ENCODE measurements around the gene HDHD3.

GRCh38 chr9:113395000-113395861, 18.4 kb upstream of the HDHD3 start:
- no peak for TF ChIP-seq POLR2AphosphoS5 (IDR thresholded peaks at IDR 0.05)
- TF ChIP-seq CTCF (IDR thresholded peaks at IDR 0.05), result no peak
